Measurements from ENCODE around the gene IGSF22.
"Not testable (repeated sequence)": the region's sequence is repeated elsewhere in the genome, so short reads cannot be mapped to it uniquely, and the experiment has no call there.

The IGSF22 gene

DNA sequence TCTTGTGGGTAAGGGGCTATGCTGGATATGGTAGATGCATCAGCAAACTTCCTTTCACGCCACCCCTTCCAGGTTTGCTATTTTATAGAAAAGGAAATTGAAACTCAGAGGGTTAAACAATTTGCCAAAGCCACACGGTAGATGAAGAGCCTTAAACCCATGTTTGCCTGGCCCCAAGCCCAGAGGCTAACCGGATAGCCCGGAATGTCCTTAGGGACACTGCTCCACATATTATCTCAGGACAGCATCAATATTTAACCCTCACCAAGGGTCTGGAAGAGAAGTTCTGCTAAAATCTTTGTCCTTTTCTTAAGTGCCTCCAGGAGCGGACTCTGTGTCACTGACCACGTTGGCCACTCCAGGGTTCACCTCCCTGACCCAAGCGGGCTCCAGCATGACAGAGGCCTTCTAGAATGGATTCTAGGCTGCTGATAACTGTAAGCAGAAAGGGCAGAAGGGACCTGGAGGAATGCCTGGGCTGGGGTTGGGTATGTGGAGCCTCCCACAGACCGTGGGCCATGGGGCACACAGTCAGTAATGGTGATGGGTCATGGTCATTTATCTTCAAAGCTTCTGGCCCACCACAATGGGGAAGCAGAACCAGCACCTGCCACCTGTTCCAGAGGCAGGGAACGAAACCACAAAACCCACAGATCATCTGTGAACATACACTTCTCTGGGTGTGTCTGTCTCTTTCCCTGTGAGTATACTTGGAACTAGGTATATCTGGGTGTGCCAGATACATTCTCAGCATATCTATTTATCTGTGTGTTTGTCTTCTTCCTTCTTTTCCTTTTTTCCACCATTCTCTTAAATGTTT lies 32.8 kb downstream of the IGSF22 start:
- TF ChIP-seq ZNF140 (tag by site-specific recombination; IDR thresholded peaks at IDR 0.05): no peak
- TF ChIP-seq, protein P1, sequence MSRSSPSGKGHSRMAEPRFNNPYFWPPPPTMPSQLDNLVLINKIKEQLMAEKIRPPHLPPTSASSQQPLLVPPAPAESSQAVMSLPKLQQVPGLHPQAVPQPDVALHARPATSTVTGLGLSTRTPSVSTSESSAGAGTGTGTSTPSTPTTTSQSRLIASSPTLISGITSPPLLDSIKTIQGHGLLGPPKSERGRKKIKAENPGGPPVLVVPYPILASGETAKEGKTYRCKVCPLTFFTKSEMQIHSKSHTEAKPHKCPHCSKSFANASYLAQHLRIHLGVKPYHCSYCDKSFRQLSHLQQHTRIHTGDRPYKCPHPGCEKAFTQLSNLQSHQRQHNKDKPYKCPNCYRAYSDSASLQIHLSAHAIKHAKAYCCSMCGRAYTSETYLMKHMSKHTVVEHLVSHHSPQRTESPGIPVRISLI (tag by site-specific recombination; IDR thresholded peaks at IDR 0.05): no peak
- no peak for TF ChIP-seq ZNF624 (tag by site-specific recombination; IDR thresholded peaks at IDR 0.05)
- TF ChIP-seq ZNF785 (tag by site-specific recombination; IDR thresholded peaks at IDR 0.05): no peak
- TF ChIP-seq ZNF404 (tag by site-specific recombination; IDR thresholded peaks at IDR 0.05): no peak
- TF ChIP-seq ZNF341 (tag by site-specific recombination; IDR thresholded peaks at IDR 0.05; ENCODE audit: low read depth): no peak
- TF ChIP-seq ZNF596 (tag by site-specific recombination; IDR thresholded peaks at IDR 0.05): no peak
- TF ChIP-seq ZFHX2 (tag by site-specific recombination; conservative IDR thresholded peaks at IDR 0.05): no peak
- no peak for TF ChIP-seq PRDM10 (tag by site-specific recombination; IDR thresholded peaks at IDR 0.05)
- TF ChIP-seq ZNF214 (tag by site-specific recombination; IDR thresholded peaks at IDR 0.05; ENCODE audit: borderline replicate concordance): no peak
- TF ChIP-seq, protein P2, sequence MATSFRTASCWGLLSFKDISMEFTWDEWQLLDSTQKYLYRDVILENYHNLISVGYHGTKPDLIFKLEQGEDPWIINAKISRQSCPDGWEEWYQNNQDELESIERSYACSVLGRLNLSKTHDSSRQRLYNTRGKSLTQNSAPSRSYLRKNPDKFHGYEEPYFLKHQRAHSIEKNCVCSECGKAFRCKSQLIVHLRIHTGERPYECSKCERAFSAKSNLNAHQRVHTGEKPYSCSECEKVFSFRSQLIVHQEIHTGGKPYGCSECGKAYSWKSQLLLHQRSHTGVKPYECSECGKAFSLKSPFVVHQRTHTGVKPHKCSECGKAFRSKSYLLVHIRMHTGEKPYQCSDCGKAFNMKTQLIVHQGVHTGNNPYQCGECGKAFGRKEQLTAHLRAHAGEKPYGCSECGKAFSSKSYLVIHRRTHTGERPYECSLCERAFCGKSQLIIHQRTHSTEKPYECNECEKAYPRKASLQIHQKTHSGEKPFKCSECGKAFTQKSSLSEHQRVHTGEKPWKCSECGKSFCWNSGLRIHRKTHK (tag by site-specific recombination; IDR thresholded peaks at IDR 0.05): no peak
- TF ChIP-seq PRDM1 (tag by site-specific recombination; IDR thresholded peaks at IDR 0.05): no peak
- no peak for TF ChIP-seq IKZF3 (tag by site-specific recombination; IDR thresholded peaks at IDR 0.05)
- no peak for TF ChIP-seq ZEB2 (tag by site-specific recombination; IDR thresholded peaks at IDR 0.05)
- TF ChIP-seq ZNF555 (tag by site-specific recombination; conservative IDR thresholded peaks at IDR 0.05): no peak
- no peak for TF ChIP-seq GLI2 (tag by site-specific recombination; IDR thresholded peaks at IDR 0.05; ENCODE audit: borderline replicate concordance, low read depth)
- TF ChIP-seq, protein P3, sequence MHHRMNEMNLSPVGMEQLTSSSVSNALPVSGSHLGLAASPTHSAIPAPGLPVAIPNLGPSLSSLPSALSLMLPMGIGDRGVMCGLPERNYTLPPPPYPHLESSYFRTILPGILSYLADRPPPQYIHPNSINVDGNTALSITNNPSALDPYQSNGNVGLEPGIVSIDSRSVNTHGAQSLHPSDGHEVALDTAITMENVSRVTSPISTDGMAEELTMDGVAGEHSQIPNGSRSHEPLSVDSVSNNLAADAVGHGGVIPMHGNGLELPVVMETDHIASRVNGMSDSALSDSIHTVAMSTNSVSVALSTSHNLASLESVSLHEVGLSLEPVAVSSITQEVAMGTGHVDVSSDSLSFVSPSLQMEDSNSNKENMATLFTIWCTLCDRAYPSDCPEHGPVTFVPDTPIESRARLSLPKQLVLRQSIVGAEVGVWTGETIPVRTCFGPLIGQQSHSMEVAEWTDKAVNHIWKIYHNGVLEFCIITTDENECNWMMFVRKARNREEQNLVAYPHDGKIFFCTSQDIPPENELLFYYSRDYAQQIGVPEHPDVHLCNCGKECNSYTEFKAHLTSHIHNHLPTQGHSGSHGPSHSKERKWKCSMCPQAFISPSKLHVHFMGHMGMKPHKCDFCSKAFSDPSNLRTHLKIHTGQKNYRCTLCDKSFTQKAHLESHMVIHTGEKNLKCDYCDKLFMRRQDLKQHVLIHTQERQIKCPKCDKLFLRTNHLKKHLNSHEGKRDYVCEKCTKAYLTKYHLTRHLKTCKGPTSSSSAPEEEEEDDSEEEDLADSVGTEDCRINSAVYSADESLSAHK (tag by site-specific recombination; IDR thresholded peaks at IDR 0.05): no peak
- TF ChIP-seq KLF1 (tag by site-specific recombination; IDR thresholded peaks at IDR 0.05): no peak
- TF ChIP-seq ZFP37 (tag by site-specific recombination; IDR thresholded peaks at IDR 0.05): no peak
- TF ChIP-seq SETDB1 (IDR thresholded peaks at IDR 0.05; ENCODE audit: insufficient read length, low read length): no peak
- Histone ChIP-seq H3K27ac (ENCODE audit: extremely low read depth, low read depth, low read length) (no peak overlapping the region), H3K4me3 (ENCODE audit: low read depth, low read length) (no peak overlapping the region), H3K4me1 (ENCODE audit: control insufficient read depth, insufficient read depth, low read length) (no peaks in the 10 kb centered on the region), H3K36me3 (ENCODE audit: control insufficient read depth in 2 of 2, insufficient read depth in 1 of 2, low read length in 2 of 2) (no peaks in the 10 kb centered on the region), H3K9me3 (ENCODE audit: control insufficient read depth, insufficient read depth, low read depth, low read length) (no peaks in the 10 kb centered on the region)
- ChIA-PET POLR2A (no interaction called here), CTCF (no interaction called here)

DNA sequence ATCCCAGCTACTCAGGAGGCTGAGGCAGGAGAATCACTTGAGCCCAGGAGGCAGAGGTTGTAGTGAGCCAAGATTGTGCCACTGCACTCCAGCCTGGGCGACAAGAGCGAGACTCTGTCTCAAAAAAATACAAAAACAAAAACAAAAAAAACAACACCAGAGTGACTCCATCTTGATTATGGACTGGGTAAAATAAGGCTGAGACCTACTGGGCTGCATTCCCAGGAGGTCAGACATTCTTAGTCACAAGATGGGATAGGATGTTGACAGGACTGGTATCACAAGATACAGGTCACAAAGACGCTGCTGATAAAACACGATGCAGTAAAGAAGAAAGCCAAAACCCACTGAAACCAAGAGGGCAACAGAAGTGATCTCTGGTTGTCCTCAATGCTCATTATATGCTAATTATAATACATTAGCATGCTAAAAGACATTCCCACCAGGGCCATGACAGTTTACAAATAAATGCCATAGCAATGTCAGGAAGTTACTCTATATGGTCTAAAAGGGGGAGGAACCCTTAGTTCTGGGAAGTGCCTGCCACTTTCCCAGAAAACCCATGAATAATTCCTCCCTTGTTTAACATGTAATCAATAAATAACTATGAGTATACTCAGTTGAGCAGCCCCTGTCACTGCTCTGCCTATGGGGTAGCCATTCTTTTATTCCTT lies 34.4 kb downstream of the IGSF22 start:
- POLR2A ChIA-PET; H3K36me3 ChIP-seq (ENCODE audit: control insufficient read depth in 2 of 2, insufficient read depth in 1 of 2, low read length in 2 of 2); H3K9me3 ChIP-seq (ENCODE audit: control insufficient read depth, insufficient read depth, low read depth, low read length); H3K4me3 ChIP-seq (ENCODE audit: low read depth, low read length); H3K27ac ChIP-seq (ENCODE audit: extremely low read depth, low read depth, low read length); H3K4me1 ChIP-seq (ENCODE audit: control insufficient read depth, insufficient read depth, low read length): not testable (repeated sequence)
- CTCF ChIA-PET: interaction anchor here (0.5 kb wide), 1 partner anchor 84 kb away, joined by 3 read pairs; no protein-coding TSS in a partner anchor
